ENCODE data around the gene ARG2.
A peak's percentile ranks its signal among the peaks of the same experiment; 100 is the strongest.
"Not testable (repeated sequence)": the region's sequence is repeated elsewhere in the genome, so short reads cannot be mapped to it uniquely, and the experiment has no call there.

ARG2 gene

DNA sequence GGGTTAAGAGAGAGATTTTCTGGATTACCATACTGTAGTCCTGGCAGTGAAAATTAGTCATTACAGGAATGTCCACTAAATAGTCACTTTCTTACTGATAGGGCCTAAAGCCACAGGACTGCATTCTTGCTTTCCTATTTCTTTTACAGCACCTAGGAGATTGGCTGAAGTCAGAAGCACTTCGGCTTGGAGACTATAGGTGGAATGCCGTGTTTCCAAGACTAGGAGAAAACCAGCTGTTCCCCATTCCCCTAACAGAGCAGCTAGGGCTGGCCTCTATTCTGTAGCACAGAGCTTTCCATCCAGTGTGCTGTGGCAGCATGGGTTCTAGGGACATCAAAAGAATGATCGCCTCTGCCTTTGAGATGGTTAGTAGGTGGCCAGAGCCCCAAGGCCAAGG, 34.7 kb upstream of the ARG2 start:
- H3K4me3 ChIP-seq: no peak overlapping the region
- TF ChIP-seq, protein P1, sequence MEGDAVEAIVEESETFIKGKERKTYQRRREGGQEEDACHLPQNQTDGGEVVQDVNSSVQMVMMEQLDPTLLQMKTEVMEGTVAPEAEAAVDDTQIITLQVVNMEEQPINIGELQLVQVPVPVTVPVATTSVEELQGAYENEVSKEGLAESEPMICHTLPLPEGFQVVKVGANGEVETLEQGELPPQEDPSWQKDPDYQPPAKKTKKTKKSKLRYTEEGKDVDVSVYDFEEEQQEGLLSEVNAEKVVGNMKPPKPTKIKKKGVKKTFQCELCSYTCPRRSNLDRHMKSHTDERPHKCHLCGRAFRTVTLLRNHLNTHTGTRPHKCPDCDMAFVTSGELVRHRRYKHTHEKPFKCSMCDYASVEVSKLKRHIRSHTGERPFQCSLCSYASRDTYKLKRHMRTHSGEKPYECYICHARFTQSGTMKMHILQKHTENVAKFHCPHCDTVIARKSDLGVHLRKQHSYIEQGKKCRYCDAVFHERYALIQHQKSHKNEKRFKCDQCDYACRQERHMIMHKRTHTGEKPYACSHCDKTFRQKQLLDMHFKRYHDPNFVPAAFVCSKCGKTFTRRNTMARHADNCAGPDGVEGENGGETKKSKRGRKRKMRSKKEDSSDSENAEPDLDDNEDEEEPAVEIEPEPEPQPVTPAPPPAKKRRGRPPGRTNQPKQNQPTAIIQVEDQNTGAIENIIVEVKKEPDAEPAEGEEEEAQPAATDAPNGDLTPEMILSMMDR (IDR thresholded peaks at IDR 0.05): no peak
- no peak overlapping the region for H3K27ac ChIP-seq
- no peak for DNase-seq (ENCODE audit: low spot score)

DNA sequence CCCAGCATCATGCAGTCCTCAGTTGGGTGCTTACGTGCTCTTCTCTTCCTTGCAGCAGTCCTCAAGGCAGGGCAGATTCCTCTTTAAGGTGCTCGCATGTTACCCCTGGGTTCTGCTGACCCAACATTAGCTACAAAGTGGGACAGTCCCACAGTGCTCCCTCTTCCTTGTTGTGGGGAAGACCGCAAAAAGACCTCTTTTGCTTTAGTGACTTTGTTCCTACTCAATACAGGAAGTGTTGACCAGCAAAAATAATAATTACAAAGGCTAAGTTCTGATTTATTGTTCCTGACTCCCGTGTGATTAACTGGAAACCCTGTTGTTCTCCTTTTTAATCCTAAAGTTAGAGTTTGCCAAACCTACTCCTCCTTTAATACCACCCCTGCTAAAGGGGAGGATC, 33.4 kb upstream of the ARG2 start:
- TF ChIP-seq, protein P1 (IDR thresholded peaks at IDR 0.05): no peak
- DNase-seq (ENCODE audit: low spot score): no peak
- H3K27ac ChIP-seq: no peak overlapping the region
- H3K4me3 ChIP-seq: no peak overlapping the region

DNA sequence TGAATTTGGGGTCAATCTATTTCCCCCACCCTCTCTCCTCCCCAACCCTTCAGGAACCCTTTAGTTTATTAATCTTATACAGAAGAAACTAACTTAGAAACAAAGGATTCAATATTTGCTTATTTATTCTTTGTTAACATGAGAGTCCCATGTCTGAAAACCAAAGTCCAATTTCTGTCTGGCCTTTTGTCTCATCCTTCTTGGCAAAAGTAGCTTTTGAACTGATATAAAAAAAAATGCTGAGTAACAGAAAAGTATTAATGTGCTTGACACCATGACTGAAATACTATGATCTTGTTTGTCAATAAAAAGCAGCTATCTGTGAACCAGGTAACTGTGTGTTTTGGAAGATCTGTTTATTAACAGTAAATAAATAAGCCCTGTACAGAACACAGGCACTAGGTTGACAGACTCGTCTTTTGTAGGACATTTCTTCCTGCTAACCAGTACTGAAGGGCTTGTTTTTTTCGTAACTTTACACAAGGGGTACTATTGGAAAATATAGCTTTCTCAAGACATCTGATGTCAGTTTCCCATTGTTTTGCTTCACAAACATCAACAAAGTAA, 30.4 kb upstream of the ARG2 start:
- Histone ChIP-seq H3K27ac (no peak overlapping the region), H3K4me3 (no peak overlapping the region)
- DNase-seq (ENCODE audit: low spot score): no peak
- TF ChIP-seq, protein P1 (IDR thresholded peaks at IDR 0.05): no peak

DNA sequence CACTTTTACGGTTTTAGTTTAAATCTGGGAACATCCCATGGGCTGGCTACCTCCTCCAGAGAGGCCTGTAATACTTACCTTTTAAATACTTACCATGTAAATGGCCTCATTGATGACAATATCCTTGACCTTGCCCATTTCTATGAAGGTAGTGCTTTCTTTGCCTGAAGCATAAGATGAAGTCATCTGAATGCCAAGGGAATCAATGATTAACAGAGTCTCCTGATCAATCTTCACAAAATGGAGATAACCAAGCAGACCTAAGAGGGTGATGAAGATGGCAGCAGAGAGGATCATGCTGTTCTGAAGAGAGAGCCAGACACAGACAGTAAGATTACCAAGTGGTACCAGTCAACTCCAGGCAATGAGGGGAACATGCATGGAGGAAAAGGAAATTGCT, 26.1 kb upstream of the ARG2 start:
- not testable (repeated sequence) for H3K27ac ChIP-seq; DNase-seq (ENCODE audit: low spot score); H3K4me3 ChIP-seq

DNA sequence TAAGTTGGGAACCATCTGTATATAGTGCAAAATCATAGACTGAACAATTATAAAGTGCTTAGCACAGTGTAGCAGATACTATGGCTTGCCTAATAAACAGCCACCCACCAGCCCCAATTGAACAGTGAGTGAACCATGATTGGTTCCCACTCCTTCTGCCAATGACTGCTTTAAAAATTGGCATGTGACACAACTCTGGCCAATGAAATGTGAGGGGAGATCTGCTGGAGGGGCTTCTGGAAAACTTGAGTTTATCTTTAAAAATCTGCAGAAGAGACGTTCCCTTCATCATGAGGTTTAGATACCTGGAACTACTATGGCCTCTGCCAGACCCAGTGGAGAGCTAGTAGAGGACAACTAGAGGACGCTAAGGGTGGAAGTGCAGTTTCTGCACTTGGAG, 24.3 kb upstream of the ARG2 start:
- no peak overlapping the region for H3K27ac ChIP-seq
- TF ChIP-seq, protein P1 (IDR thresholded peaks at IDR 0.05): no peak
- no peak overlapping the region for H3K4me3 ChIP-seq
- DNase-seq (ENCODE audit: low spot score): no peak

DNA sequence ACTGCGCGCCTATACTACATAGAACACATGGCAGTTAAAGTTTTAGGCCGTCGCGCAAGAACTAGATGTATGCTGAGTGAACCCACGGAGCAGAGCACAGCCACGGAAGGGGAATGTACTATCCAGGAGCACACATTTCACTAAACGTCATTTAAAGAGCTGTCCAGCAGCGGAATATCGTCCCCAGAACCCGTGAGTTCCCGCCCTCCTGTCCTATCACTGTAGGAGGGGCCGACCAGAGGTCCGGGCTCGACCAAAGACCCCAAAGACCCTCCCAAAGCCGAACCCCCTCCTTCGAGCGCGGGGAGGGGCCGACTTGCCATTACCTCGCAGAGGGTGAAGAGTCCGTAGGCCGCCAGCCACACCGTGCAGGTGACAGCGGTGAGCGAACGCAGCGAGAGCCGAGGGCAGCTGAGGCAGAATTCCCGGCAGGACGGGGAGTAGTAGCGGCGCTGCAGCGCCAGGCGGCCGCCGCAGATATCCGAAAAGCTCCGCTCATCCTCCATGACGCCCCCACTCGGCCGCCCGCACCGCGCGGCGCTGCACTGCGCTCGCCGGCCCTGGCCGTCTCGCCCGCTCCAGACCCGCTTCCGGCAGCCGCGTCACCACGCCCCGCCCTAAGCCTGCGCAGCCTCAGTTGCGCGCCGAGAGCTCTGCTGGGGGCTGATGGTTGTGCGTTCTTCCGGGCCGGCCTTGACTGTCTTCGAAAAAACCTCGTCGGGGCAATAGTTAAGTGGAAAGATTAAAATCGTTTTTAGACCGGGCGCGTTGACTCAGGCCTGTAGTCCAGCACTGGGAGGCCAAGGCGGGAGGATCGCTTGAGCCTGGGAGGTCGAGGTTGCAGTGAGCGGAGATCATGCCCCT, 19.8 kb upstream of the ARG2 start, which contains the start of gene PIGH:
Gene PIGH (minus strand): TSS at position 571 of the 864 bp plus-strand sequence. CDS start 65 bp downstream, at position 506.
- peak within 1 kb of the TSS; percentile 94 for H3K4me3 ChIP-seq
- peak within 1 kb of the TSS; percentile 91 to 96 for H3K27ac ChIP-seq
- TF ChIP-seq, protein P1 (IDR thresholded peaks at IDR 0.05): no peak
- DNase-seq (ENCODE audit: low spot score): peak; percentile 93

DNA sequence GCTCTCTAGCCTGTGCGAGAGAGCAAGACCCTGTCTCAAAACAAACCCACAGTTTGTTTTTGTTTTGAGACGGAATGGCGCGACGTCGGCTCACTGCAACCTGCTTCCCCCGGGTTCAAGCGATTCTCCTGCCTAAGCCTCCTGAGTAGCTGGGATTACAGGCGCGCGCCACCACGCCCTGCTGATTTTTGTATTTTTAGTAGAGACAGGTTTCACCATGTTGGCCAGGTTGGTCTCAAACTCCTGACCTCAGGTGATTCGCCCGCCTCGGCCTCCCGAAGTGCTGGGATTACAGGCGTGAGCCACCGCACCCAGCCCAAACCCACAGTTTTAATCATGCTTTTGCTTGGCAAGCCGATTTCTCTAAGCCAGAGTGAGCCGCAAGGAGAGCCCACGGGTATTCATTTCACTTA, 19.2 kb upstream of the ARG2 start:
- peak overlapping the region; percentile 91 to 96 for H3K27ac ChIP-seq
- DNase-seq (ENCODE audit: low spot score): not testable (repeated sequence)
- peak overlapping the region; percentile 94 for H3K4me3 ChIP-seq

DNA sequence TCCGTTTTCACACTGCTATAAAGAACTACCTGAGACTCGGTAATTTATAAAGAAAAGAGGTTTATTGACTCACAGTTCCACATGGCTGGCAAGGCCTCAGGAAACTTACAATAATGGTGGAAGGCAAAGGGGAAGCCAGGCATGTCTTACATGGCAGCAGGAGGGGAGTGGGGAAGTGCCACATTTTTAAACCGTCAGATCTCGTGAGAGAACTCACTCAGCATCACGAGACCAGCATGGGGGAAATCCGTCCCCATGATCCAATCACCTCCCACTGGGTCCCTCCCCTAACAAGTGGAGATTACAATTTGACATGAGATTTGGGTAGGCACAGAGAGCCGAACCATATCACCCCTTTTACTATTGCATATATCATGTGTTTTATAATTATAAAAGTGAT, 17.6 kb upstream of the ARG2 start:
- H3K27ac ChIP-seq: no peak overlapping the region
- DNase-seq (ENCODE audit: low spot score): no peak
- TF ChIP-seq, protein P1 (IDR thresholded peaks at IDR 0.05): no peak
- no peak overlapping the region for H3K4me3 ChIP-seq

Measured in coronary artery (tissue), 2 donors.